Measurements from ENCODE around the gene KCNMA1.

The KCNMA1 gene

GRCh38 chr10:77386838-77387237, 250.8 kb downstream of the KCNMA1 start:
- no peak for DNase-seq

GRCh38 chr10:77386365-77386764, 251.2 kb downstream of the KCNMA1 start:
- no peak for DNase-seq

- DNase-seq: no peak
Measured at GRCh38 chr10:77385315-77385714, 252.3 kb downstream of the KCNMA1 start.

GRCh38 chr10:77383861-77384553, 253.6 kb downstream of the KCNMA1 start:
- no peak for DNase-seq

- peak; percentile 43 to 59 for DNase-seq
Measured at GRCh38 chr10:77381750-77382149, 255.9 kb downstream of the KCNMA1 start.

GRCh38 chr10:77380723-77381122, 256.9 kb downstream of the KCNMA1 start:
- DNase-seq: no peak

GRCh38 chr10:77380191-77380590, 257.4 kb downstream of the KCNMA1 start:
- no peak for DNase-seq

- no peak for DNase-seq
Measured at GRCh38 chr10:77378366-77379349, 258.9 kb downstream of the KCNMA1 start.

GRCh38 chr10:77377678-77378352, 259.8 kb downstream of the KCNMA1 start:
- no peak for DNase-seq

GRCh38 chr10:77377034-77377433, 260.6 kb downstream of the KCNMA1 start:
- no peak for DNase-seq

GRCh38 chr10:77374189-77374656, 263.4 kb downstream of the KCNMA1 start:
- no peak for DNase-seq

GRCh38 chr10:77371848-77372799, 265.5 kb downstream of the KCNMA1 start:
- no peak for DNase-seq

- no peak for DNase-seq
Measured at GRCh38 chr10:77371421-77371820, 266.2 kb downstream of the KCNMA1 start.

- DNase-seq: no peak
Measured at GRCh38 chr10:77368006-77368405, 269.6 kb downstream of the KCNMA1 start.

- no peak for DNase-seq
Measured at GRCh38 chr10:77363210-77363609, 274.4 kb downstream of the KCNMA1 start.

GRCh38 chr10:77361831-77362230, 275.8 kb downstream of the KCNMA1 start:
- DNase-seq: no peak

- DNase-seq: no peak
Measured at GRCh38 chr10:77361426-77361825, 276.2 kb downstream of the KCNMA1 start.

GRCh38 chr10:77360835-77361234, 276.8 kb downstream of the KCNMA1 start:
- DNase-seq: no peak

- DNase-seq: no peak
Measured at GRCh38 chr10:77359950-77360520, 277.6 kb downstream of the KCNMA1 start.

- no peak for DNase-seq
Measured at GRCh38 chr10:77359287-77359691, 278.3 kb downstream of the KCNMA1 start.

GRCh38 chr10:77358656-77359055, 279.0 kb downstream of the KCNMA1 start:
- no peak for DNase-seq
